Measurements from ENCODE around the gene ZNF316. TPM values are rescaled to one million over a fixed set of nuclear protein-coding genes. Genes with fewer than 3 reads are reported as not detected.

The ZNF316 gene
- total RNA-seq, 1 experiment from 2014 or later, result 22.2 TPM

DNA sequence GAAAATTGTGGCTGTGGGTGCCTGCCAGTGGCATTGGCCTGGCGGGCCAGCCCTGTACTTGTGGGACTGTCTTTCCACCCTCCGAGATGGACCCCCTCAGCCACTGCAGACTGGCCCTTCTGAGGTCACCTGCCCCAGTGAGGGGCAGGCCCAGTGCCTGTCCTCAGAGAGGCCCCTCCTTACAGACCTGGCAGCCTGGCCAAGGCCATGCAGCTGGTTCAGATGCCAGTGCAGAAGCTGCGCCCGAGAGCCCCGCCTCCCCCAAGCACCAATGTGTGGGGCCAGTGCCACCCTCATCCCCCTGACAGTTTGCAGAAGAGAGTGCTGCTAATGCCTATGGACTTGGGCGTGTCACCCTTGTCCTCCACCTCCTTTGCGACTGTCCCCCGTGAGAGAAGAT lies 10.0 kb downstream of the ZNF316 start:
- no peak overlapping the region for H4K91ac ChIP-seq (ENCODE audit: insufficient read length, low read depth, low read length)
- H4K8ac ChIP-seq (replicated peaks; ENCODE audit: insufficient read length, low read depth, low read length), result no peak overlapping the region
- no peaks in the 10 kb centered on the region for H3K79me2 ChIP-seq (ENCODE audit: insufficient read depth, low read length)
- no peaks in the 10 kb centered on the region for H3K23me2 ChIP-seq (ENCODE audit: insufficient read length, low read depth, low read length, poor library complexity, severe bottlenecking)
- H3K4me1 Mint-ChIP-seq, result no peaks in the 10 kb centered on the region
- no peak overlapping the region for H3K18ac ChIP-seq (ENCODE audit: insufficient read length, low read depth, low read length)
- no peaks in the 10 kb centered on the region for H3K27me3 ChIP-seq (ENCODE audit: insufficient read depth, low read length)
- H3K56ac ChIP-seq (ENCODE audit: insufficient read length, low read depth, low read length), result no peak overlapping the region
- no peaks in the 10 kb centered on the region for H3K9me3 ChIP-seq (ENCODE audit: control insufficient read depth, low read depth, low read length)
- no peak overlapping the region for H3K4ac ChIP-seq (ENCODE audit: low read depth, low read length)
- H3T11ph ChIP-seq (ENCODE audit: low read length), result no peak overlapping the region
- peak overlapping the region in 2 of 3 experiments; percentile 34 to 80; a peak in 2 of 7 replicates for H3K27ac Mint-ChIP-seq
- no peaks in the 10 kb centered on the region for H3K79me1 ChIP-seq (ENCODE audit: insufficient read depth, low read depth, low read length, poor library complexity, severe bottlenecking)
- H4K5ac ChIP-seq (ENCODE audit: insufficient read length, low read depth, low read length), result no peak overlapping the region
- no peak overlapping the region for H3K27ac ChIP-seq (ENCODE audit: insufficient read length, low read depth, low read length)
- H2BK5ac ChIP-seq (ENCODE audit: insufficient read length, low read length), result no peak overlapping the region
- no peak for DNase-seq
- peaks cover 0 to 4% of the 10 kb centered on the region in 2 experiments; a peak in 1 of 5 replicates for H3K9me3 Mint-ChIP-seq
- H2BK20ac ChIP-seq (ENCODE audit: low read depth, low read length, poor library complexity, severe bottlenecking), result no peak overlapping the region
- no peaks in the 10 kb centered on the region for H3K27me3 Mint-ChIP-seq (ENCODE audit: low read depth)
- H3K4me2 ChIP-seq (ENCODE audit: insufficient read depth, insufficient read length, low read length), result no peak overlapping the region
- no peak overlapping the region for H2BK120ac ChIP-seq (ENCODE audit: low read depth, low read length, poor library complexity, severe bottlenecking)
- no peak overlapping the region for H3K14ac ChIP-seq (ENCODE audit: insufficient read depth, low read length)
- TF ChIP-seq, protein P1, sequence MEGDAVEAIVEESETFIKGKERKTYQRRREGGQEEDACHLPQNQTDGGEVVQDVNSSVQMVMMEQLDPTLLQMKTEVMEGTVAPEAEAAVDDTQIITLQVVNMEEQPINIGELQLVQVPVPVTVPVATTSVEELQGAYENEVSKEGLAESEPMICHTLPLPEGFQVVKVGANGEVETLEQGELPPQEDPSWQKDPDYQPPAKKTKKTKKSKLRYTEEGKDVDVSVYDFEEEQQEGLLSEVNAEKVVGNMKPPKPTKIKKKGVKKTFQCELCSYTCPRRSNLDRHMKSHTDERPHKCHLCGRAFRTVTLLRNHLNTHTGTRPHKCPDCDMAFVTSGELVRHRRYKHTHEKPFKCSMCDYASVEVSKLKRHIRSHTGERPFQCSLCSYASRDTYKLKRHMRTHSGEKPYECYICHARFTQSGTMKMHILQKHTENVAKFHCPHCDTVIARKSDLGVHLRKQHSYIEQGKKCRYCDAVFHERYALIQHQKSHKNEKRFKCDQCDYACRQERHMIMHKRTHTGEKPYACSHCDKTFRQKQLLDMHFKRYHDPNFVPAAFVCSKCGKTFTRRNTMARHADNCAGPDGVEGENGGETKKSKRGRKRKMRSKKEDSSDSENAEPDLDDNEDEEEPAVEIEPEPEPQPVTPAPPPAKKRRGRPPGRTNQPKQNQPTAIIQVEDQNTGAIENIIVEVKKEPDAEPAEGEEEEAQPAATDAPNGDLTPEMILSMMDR (conservative IDR thresholded peaks at IDR 0.05), result no peak
- no peaks in the 10 kb centered on the region for H3K4me1 ChIP-seq (ENCODE audit: insufficient read depth, low read length)
- H3K4me3 Mint-ChIP-seq, result no peak overlapping the region
- no peak overlapping the region for H2AFZ ChIP-seq (ENCODE audit: low read length)
- no peak overlapping the region for H3K9ac ChIP-seq (ENCODE audit: extremely low read depth, insufficient read length, low read length)
- H2AK5ac ChIP-seq (ENCODE audit: insufficient read length, low read length), result no peak overlapping the region
- H3K36me3 Mint-ChIP-seq (ENCODE audit: insufficient read depth in 1 of 3, low read depth in 3 of 3), result peaks cover 8 to 37% (median 23%) of the 10 kb centered on the region in 3 experiments
- no peak overlapping the region for H2BK15ac ChIP-seq (ENCODE audit: low read depth, low read length)
- no peaks in the 10 kb centered on the region for H4K20me1 ChIP-seq (ENCODE audit: control insufficient read depth, insufficient read depth, insufficient read length)
- WGBS (ENCODE audit: extremely low coverage, insufficient read length, low lambda C conversion rate), result no CpG with 5 or more reads among the region's 8 CpGs
- H2BK12ac ChIP-seq (ENCODE audit: insufficient read length, low read depth, low read length), result no peak overlapping the region
- H3K23ac ChIP-seq (ENCODE audit: insufficient read length, low read depth, low read length), result no peak overlapping the region
